Endometrium (tissue), 2 donors: Measurements from ENCODE around the gene ALAS1.

Experiments used
- FAIRE-seq: peaks from 2 replicates; lab custom pipeline; 2012; peaks lifted over from hg19 to GRCh38; lab: Jason Lieb, UNC
- donor health status: control.
- donor health status: control.

Gene ALAS1

GRCh38 chr3:52234516-52235447, 36.8 kb downstream of the ALAS1 start:
- no peak for FAIRE-seq

DNA sequence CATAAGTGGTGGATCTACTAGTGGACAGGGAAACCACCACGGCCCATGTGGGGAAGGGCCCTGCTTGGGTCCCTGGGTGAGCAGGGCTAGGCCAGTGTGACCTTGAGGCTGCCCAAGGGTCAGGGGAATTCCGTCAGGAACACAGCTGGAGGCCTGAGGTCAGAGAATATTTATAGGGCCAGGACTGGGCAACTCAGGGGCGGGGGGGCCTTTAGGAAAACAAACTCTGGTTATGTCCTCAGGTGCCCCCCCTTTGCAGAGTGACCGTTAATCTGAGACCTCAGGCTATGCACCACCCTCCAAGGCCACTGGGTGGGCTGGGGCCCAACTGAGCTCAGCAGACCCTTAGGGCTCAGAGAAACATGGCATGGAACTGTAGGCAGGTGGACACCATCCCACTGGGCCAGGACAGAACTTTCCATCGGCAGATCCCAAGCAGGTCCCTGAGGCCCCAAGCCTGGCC, 38.5 kb downstream of the ALAS1 start:
- FAIRE-seq, result no peak

DNA sequence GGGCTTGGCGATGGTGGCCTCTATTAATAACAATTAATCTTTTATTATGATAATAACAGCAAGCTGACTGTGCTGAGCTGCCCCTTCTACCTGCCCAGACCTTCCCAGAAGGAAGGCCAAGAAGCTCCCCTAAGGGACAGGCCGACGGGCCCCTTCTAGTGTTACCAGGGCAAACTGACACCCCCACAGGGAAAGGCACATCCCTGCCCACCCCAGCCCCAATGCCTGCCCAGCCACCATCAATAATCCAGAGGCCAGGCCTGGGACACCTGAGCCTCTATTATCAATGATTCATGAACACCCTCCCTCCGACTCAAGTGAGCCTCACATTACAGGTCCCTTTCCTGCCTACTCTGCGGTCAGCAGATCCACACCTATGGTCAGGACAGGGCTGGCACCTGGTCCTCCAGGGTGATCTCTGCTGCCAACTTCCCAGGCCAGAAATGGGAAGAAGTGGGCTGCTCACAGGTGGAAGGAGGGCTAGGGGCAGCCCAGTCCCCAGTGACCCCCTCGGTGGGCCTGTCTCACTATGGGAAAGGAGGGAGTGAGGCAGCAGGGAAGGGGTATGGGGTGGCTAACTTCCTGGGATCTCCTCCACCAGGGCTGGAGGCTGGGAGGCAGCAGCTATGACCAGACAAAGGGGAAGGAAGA, 39.2 kb downstream of the ALAS1 start:
- no peak for FAIRE-seq

DNA sequence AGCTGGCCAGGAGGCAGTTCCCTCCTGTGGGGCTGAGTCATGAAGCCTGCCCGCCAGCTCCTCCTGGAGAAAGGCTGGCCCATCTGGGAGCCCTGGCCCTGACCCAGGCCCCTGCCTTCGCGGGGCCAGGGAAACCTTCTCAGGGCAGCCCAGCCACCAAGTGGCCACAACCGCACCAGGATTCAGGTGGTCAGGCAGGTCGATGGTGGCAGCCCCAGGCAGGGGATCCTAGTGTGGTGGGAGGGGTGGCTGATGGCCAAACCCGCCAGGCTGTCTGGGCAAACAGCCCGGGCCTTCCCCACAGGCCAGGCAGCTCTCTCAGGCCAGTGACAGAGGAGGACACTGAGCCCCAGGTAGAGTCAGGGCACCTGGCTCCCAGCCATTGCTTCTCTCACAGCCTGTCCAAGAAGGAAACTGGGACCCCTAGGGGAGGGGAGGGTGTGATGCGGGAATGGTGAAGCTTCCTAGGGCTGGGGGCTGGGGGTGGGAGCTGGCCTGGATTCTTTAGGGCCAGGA, 39.8 kb downstream of the ALAS1 start:
- FAIRE-seq, result no peak

GRCh38 chr3:52238193-52238760, 40.3 kb downstream of the ALAS1 start:
- FAIRE-seq, result no peak

GRCh38 chr3:52238761-52239701, 41.1 kb downstream of the ALAS1 start, which contains the start of gene TWF2:
TSS of gene TWF2 (minus strand) at chr3:52239158. CDS start at chr3:52239016, 142 bp downstream.
- FAIRE-seq, result no peak

- no peak for FAIRE-seq
Observed at GRCh38 chr3:52240059-52240885, 42.3 kb downstream of the ALAS1 start.

DNA sequence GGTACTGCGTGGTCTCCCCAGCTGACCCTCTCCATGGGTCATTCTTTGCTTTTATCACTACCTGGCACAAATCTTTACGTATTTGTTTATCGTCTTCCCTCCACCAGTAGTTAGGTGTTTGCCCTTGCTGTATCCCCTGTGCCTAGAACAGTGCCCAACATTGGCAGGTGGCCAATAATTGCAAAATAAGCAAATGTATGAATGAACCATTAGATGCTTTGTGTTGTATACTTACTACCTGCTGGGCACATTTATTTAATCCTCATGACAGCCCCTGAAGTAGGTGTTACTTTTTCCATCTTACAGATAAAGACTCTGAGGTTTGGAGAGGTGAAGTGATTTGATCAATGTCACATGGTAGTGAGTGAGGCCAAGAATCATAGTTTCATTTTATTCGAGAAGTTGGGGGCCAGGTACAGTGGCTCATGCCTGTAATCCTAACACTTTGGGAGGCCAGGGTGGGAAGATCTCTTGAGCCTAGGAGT, 43.0 kb downstream of the ALAS1 start:
- no peak for FAIRE-seq

DNA sequence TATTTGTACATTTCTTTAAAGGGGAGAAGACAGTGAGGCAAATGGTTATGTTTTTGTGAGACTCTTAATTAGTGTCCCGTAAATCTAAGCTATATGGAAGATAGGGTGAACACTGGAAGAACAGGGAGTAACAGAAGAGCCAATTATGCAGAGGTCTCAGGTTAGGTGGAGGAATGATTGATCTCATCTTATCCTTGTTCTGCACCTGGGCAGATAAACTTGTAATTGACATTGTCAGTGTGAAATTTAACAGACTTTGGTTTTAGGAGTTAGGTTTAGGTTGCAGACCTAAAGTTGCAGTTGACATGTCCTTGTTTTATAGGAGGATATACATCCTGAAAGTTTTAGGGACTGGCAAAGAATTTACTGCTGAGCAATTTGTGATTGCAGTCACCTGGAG, 44.1 kb downstream of the ALAS1 start:
- FAIRE-seq, result no peak

DNA sequence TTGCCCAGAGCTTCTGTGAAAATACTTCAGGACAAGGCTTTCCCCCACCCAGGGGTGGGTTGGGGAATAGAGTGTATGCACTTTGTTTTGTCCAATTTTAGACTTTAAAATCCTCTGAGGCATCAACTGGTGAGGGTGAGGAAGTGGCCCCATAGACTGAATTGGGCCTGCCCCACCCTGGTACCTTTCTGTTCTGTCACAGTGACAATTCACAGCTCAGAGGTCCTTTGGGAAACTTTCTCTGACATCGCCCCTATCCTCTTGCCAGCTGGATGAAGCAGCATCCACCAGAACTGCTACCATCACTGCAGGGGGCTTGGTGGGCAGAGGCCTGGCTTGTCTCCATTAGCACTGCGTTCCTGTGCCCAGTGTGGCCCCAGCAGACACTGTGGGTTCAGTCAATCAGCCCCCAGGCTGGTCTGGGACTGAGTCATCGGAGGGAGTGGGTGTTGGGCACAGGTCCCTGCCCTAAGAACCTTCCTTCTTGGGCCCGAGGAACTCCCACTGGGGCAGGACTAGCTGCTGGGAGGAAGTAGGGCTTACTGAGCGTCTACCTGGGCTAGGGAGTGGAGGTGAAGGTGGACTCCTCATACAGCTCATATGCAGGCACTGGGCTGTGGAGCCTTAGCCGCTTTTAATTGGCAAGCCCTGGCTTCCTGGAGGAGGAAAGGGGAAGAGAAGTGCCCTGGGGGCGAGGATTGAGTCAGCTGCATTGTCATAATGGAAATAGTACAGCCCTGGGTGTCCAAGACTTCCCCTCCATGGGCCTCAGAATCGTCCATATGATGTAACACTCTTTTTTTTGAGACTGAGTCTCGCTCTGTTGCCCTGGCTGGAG, 46.0 kb downstream of the ALAS1 start:
- no peak for FAIRE-seq

GRCh38 chr3:52245322-52246263, 47.6 kb downstream of the ALAS1 start, which contains the start of gene PPM1M:
TSS of gene PPM1M (plus strand) at chr3:52245759. CDS start at chr3:52245825, 66 bp downstream.
- FAIRE-seq, result no peak

GRCh38 chr3:52246264-52246620, 48.3 kb downstream of the ALAS1 start:
- no peak for FAIRE-seq

- no peak for FAIRE-seq
Observed at GRCh38 chr3:52246728-52247408, 48.9 kb downstream of the ALAS1 start.

- no peak for FAIRE-seq
Observed at GRCh38 chr3:52247409-52248164, 49.6 kb downstream of the ALAS1 start.

DNA sequence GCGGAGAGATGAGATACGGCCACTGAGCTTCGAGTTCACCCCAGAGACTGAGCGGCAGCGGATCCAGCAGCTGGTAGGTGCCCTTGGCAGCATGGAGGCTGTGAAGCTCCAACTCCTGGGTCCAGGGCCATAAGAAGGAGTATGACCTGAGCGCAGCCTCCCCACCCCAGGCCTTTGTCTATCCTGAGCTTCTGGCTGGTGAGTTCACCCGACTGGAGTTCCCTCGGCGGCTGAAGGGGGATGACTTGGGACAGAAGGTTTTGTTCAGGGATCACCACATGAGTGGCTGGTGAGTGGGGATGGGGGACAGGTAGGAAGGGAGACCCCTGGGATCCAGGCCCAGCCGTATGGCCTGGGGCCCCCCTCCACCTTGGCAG, 50.2 kb downstream of the ALAS1 start:
- no peak for FAIRE-seq

DNA sequence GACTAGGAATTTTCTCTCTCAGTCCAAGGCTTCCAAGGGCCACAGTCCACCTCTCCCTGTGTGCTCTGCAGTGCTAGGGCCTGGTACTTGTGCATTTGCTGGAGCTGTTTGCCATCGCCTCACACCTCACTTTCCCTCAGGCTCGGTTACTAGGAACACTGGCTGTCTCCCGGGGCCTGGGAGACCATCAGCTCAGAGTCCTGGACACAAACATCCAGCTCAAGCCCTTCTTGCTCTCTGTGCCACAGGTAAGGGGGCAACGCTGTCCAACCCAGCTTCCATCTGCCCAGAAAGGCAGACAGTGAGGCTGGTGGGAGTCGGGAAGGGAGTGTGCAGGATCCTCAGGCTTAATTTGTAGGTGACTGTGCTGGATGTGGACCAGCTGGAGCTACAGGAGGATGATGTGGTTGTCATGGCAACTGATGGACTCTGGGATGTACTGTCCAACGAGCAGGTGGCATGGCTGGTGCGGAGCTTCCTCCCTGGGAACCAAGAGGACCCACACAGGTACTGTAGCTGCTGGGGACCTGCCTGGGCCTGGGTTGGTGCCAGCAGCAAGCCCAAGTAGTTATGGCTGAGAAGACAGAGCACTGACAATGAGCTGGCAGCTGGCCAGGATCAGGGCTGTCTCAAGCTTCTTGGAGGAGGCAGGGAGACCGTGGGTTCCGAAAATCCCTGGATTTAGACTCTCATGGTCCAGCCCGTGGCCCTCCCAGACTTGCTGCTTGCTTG, 51.0 kb downstream of the ALAS1 start:
- FAIRE-seq, result no peak
